ENCODE data around the gene SNX4. TPM values are rescaled to one million over a fixed set of nuclear protein-coding genes. Genes with fewer than 3 reads are reported as not detected.

SNX4 gene
- total and polyA plus RNA-seq, 4 donors: 25.9 to 54.6 (median 35.2) TPM

DNA sequence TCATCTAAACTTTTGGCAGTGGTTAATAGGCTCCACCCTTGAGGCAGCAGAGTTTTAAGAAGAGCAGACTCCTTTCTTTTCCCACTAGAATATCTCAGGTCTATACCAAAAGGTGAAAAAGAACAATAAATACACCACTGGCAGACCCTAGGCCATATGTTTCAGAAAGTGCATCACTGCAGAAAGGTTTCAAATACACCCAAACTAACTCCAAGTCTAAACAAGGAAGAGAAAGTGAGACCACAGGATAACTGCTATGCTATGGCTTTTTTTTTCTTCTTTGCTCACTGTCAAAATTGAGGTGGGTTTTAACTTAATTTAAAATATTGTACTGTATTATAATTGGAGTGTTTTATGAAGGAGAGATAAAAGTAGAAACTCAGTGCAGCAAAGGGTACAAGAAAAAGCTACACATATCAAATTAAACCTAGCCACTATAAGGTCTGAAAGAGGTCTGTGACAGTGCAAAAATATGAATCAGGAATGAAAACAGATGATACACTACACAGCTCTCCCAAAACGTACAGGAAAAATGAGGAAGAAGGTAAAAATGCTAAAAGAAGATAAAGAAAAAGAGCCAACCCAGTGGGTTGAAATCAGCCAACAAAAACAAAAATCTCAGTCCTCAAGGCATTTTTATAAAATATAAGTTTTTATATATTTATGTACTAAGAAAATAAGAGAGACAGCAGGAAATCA is 8.4 kb downstream of the SNX4 start (continued):
- TF ChIP-seq FOXA1 (IDR thresholded peaks at IDR 0.05) (no peak), JUND (IDR thresholded peaks at IDR 0.05) (no peak), SP1 (IDR thresholded peaks at IDR 0.05) (no peak)
- TF ChIP-seq, protein P1, sequence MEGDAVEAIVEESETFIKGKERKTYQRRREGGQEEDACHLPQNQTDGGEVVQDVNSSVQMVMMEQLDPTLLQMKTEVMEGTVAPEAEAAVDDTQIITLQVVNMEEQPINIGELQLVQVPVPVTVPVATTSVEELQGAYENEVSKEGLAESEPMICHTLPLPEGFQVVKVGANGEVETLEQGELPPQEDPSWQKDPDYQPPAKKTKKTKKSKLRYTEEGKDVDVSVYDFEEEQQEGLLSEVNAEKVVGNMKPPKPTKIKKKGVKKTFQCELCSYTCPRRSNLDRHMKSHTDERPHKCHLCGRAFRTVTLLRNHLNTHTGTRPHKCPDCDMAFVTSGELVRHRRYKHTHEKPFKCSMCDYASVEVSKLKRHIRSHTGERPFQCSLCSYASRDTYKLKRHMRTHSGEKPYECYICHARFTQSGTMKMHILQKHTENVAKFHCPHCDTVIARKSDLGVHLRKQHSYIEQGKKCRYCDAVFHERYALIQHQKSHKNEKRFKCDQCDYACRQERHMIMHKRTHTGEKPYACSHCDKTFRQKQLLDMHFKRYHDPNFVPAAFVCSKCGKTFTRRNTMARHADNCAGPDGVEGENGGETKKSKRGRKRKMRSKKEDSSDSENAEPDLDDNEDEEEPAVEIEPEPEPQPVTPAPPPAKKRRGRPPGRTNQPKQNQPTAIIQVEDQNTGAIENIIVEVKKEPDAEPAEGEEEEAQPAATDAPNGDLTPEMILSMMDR (IDR thresholded peaks at IDR 0.05; ENCODE audit: low read depth, low read length, missing input control): no peak

DNA sequence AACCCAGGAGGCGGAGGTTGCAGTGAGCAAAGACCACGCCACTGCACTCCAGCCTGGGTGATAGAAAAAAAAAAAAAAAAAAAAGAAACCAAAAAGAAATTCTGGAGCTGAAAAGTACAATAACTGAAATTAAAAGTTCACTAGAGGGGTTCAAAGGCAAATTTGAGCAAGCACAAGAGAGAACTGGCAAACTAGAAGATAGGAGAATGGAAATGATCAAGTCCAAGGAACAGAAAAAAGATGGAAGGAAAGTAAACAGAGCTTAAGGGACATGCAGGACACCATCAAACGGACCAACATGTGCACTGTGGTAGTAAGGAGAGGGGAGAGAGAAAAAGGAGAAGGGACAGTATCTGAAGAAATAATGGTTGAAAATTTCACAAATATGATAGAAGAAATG is 12.9 kb downstream of the SNX4 start:
- WGBS: over 99% methylated on average over 3 of the region's 3 CpGs
- H3K27ac ChIP-seq (ENCODE audit: low read depth in 1 of 2, low read length in 2 of 2): no peak overlapping the region
- H3K27me3 ChIP-seq (ENCODE audit: control insufficient read depth in 4 of 4, insufficient read depth in 4 of 4, low read length in 3 of 4): no peaks in the 10 kb centered on the region
- H3K4me1 ChIP-seq (ENCODE audit: control insufficient read depth in 4 of 4, insufficient read depth in 4 of 4, low read length in 3 of 4): no peaks in the 10 kb centered on the region
- no peak overlapping the region for H3K9ac ChIP-seq (ENCODE audit: low read depth in 1 of 2, low read length in 2 of 2)
- no peak overlapping the region for H3K4me3 ChIP-seq (ENCODE audit: low read depth in 1 of 3, low read length in 3 of 3)
- no peak for DNase-seq (ENCODE audit: low spot score)
- no peak for TF ChIP-seq NR2F2 (IDR thresholded peaks at IDR 0.05)
- peaks cover 2 to 22% (median 12%) of the 10 kb centered on the region in 4 donors for H3K36me3 ChIP-seq (ENCODE audit: control insufficient read depth in 4 of 4, insufficient read depth in 3 of 4, low read depth in 1 of 4, low read length in 3 of 4)
- no peaks in the 10 kb centered on the region for H3K9me3 ChIP-seq (ENCODE audit: control insufficient read depth in 4 of 4, low read length in 3 of 4)

DNA sequence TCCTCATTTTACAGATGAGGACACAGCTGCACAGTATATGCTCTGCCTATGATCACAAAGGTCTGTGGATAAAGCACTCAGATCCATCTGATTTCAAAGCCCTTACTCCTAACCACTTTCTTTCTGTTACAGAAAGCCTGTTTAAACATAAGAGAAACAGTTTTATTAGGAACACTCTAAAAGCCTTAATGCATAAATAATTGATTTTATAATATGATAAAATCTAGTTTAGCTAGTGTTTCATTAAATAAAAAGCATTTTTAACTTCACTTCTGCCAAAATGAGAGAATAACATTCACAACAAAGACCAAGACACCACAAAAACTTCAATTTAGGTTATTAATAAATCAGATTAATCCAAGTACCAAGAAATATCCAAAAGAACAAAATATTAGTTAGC is 21.4 kb downstream of the SNX4 start:
- Histone ChIP-seq H3K9ac (ENCODE audit: low read depth in 1 of 2, low read length in 2 of 2) (no peak overlapping the region), H3K9me3 (ENCODE audit: control insufficient read depth in 4 of 4, low read length in 3 of 4) (no peaks in the 10 kb centered on the region), H3K27ac (ENCODE audit: low read depth in 1 of 2, low read length in 2 of 2) (no peak overlapping the region), H3K4me3 (ENCODE audit: low read depth in 1 of 3, low read length in 3 of 3) (no peak overlapping the region), H3K36me3 (ENCODE audit: control insufficient read depth in 4 of 4, insufficient read depth in 3 of 4, low read depth in 1 of 4, low read length in 3 of 4) (peaks cover 8 to 30% (median 25%) of the 10 kb centered on the region in 4 donors), H3K27me3 (ENCODE audit: control insufficient read depth in 4 of 4, insufficient read depth in 4 of 4, low read length in 3 of 4) (no peaks in the 10 kb centered on the region), H3K4me1 (ENCODE audit: control insufficient read depth in 4 of 4, insufficient read depth in 4 of 4, low read length in 3 of 4) (no peaks in the 10 kb centered on the region)
- TF ChIP-seq, protein P2, sequence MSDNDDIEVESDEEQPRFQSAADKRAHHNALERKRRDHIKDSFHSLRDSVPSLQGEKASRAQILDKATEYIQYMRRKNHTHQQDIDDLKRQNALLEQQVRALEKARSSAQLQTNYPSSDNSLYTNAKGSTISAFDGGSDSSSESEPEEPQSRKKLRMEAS (IDR thresholded peaks at IDR 0.05): no peak
- TF ChIP-seq TAF1 (conservative IDR thresholded peaks at IDR 0.05): no peak
- TF ChIP-seq JUND (IDR thresholded peaks at IDR 0.05): no peak
- TF ChIP-seq, protein P3, sequence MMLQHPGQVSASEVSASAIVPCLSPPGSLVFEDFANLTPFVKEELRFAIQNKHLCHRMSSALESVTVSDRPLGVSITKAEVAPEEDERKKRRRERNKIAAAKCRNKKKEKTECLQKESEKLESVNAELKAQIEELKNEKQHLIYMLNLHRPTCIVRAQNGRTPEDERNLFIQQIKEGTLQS (IDR thresholded peaks at IDR 0.05): no peak
- TF ChIP-seq NR2F2 (IDR thresholded peaks at IDR 0.05): no peak
- TF ChIP-seq, protein P4, sequence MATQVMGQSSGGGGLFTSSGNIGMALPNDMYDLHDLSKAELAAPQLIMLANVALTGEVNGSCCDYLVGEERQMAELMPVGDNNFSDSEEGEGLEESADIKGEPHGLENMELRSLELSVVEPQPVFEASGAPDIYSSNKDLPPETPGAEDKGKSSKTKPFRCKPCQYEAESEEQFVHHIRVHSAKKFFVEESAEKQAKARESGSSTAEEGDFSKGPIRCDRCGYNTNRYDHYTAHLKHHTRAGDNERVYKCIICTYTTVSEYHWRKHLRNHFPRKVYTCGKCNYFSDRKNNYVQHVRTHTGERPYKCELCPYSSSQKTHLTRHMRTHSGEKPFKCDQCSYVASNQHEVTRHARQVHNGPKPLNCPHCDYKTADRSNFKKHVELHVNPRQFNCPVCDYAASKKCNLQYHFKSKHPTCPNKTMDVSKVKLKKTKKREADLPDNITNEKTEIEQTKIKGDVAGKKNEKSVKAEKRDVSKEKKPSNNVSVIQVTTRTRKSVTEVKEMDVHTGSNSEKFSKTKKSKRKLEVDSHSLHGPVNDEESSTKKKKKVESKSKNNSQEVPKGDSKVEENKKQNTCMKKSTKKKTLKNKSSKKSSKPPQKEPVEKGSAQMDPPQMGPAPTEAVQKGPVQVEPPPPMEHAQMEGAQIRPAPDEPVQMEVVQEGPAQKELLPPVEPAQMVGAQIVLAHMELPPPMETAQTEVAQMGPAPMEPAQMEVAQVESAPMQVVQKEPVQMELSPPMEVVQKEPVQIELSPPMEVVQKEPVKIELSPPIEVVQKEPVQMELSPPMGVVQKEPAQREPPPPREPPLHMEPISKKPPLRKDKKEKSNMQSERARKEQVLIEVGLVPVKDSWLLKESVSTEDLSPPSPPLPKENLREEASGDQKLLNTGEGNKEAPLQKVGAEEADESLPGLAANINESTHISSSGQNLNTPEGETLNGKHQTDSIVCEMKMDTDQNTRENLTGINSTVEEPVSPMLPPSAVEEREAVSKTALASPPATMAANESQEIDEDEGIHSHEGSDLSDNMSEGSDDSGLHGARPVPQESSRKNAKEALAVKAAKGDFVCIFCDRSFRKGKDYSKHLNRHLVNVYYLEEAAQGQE (IDR thresholded peaks at IDR 0.05): no peak
- TF ChIP-seq, protein P5, sequence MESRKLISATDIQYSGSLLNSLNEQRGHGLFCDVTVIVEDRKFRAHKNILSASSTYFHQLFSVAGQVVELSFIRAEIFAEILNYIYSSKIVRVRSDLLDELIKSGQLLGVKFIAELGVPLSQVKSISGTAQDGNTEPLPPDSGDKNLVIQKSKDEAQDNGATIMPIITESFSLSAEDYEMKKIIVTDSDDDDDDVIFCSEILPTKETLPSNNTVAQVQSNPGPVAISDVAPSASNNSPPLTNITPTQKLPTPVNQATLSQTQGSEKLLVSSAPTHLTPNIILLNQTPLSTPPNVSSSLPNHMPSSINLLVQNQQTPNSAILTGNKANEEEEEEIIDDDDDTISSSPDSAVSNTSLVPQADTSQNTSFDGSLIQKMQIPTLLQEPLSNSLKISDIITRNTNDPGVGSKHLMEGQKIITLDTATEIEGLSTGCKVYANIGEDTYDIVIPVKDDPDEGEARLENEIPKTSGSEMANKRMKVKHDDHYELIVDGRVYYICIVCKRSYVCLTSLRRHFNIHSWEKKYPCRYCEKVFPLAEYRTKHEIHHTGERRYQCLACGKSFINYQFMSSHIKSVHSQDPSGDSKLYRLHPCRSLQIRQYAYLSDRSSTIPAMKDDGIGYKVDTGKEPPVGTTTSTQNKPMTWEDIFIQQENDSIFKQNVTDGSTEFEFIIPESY (IDR thresholded peaks at IDR 0.05): no peak
- no peak for TF ChIP-seq HNF4G (IDR thresholded peaks at IDR 0.05)
- TF ChIP-seq, protein P1 (IDR thresholded peaks at IDR 0.05; ENCODE audit: low read depth, low read length, missing input control): no peak
- no peak for DNase-seq (ENCODE audit: low spot score)
